HG02885 (cell line): ENCODE measurements around the gene ZNF587.
"Not testable (repeated sequence)": the region's sequence is repeated elsewhere in the genome, so short reads cannot be mapped to it uniquely, and the experiment has no call there.

Experiments used
- ATAC-seq: cut with Tn5 transposase; IDR thresholded peaks from one replicate; pipeline ENCODE4 v1.9.1; 2021; ENCODE audit warnings: mild to moderate bottlenecking; ENCODE audit not compliant: unreplicated experiment, poor library complexity

The ZNF587 gene

GRCh38 chr19:57821095-57821494 lies 28.6 kb upstream of the ZNF587 start:
- ATAC-seq, result not testable (repeated sequence)

GRCh38 chr19:57821501-57821900 lies 28.2 kb upstream of the ZNF587 start:
- ATAC-seq, result not testable (repeated sequence)

- not testable (repeated sequence) for ATAC-seq
These were observed 26.5 kb upstream of the ZNF587 start for GRCh38 chr19:57823155-57823554.

GRCh38 chr19:57823608-57824007 lies 26.1 kb upstream of the ZNF587 start:
- not testable (repeated sequence) for ATAC-seq

- ATAC-seq, result no peak
These were observed 24.1 kb upstream of the ZNF587 start for GRCh38 chr19:57825511-57825910.

GRCh38 chr19:57829316-57829715 lies 20.3 kb upstream of the ZNF587 start:
- ATAC-seq, result no peak

- no peak for ATAC-seq
These were observed 19.5 kb upstream of the ZNF587 start, which contains the start of gene ZNF587B for GRCh38 chr19:57830071-57830602. TSS of gene ZNF587B (plus strand) at chr19:57830299. CDS start at chr19:57830529, 230 bp downstream.

GRCh38 chr19:57836991-57837390 lies 12.7 kb upstream of the ZNF587 start:
- ATAC-seq, result not testable (repeated sequence)

GRCh38 chr19:57838622-57839191 lies 11.0 kb upstream of the ZNF587 start:
- ATAC-seq, result not testable (repeated sequence)

GRCh38 chr19:57841122-57841763 lies 8.4 kb upstream of the ZNF587 start:
- ATAC-seq, result no peak

- ATAC-seq, result not testable (repeated sequence)
These were observed 2.5 kb upstream of the ZNF587 start for GRCh38 chr19:57847164-57847563.

GRCh38 chr19:57849162-57849665 lies 445 bp upstream of the ZNF587 start:
- peak; percentile 33 for ATAC-seq

GRCh38 chr19:57850553-57851017 lies 926 bp downstream of the ZNF587 start:
- ATAC-seq, result no peak

- ATAC-seq, result not testable (repeated sequence)
These were observed 2.3 kb downstream of the ZNF587 start for GRCh38 chr19:57851812-57852603.

GRCh38 chr19:57854117-57854516 lies 4.5 kb downstream of the ZNF587 start:
- not testable (repeated sequence) for ATAC-seq

- ATAC-seq, result not testable (repeated sequence)
These were observed 12.7 kb downstream of the ZNF587 start for GRCh38 chr19:57862351-57862750.

GRCh38 chr19:57867868-57868492 lies 18.3 kb downstream of the ZNF587 start:
- ATAC-seq, result no peak

GRCh38 chr19:57869655-57870054 lies 20.0 kb downstream of the ZNF587 start:
- not testable (repeated sequence) for ATAC-seq

- no peak for ATAC-seq
These were observed 20.6 kb downstream of the ZNF587 start for GRCh38 chr19:57870225-57870624.

- ATAC-seq, result no peak
These were observed 22.8 kb downstream of the ZNF587 start for GRCh38 chr19:57872450-57872849.
